MM.1S (cell line): Measurements from ENCODE around the gene PIK3C3.
A peak's percentile ranks its signal among the peaks of the same experiment; 100 is the strongest.

ENCODE experiments used
- DNase-seq: peaks from one replicate; pipeline ENCODE4 v3.0.0-alpha.2; 2015
- H2AFZ ChIP-seq: fragments of 300-600 bp; sonication (generic); 2 replicates; pipeline ENCODE4 v1.6.0; 2016; ENCODE audit warnings: antibody characterized with exemption, low read length
- H3F3A ChIP-seq: fragments of 300-600 bp; sonication (generic); 2 replicates; pipeline ENCODE4 v1.6.1; 2016; ENCODE audit warnings: mild to moderate bottlenecking, antibody characterized with exemption, low read length, moderate library complexity, mixed read lengths; ENCODE audit not compliant: insufficient read depth
- H3K27ac ChIP-seq: fragments of 300-600 bp; sonication (generic); 2 replicates; pipeline ENCODE4 v1.5.1; 2016; ENCODE audit warnings: mild to moderate bottlenecking, low read length
- H3K27me3 ChIP-seq: fragments of 300-600 bp; sonication (generic); replicated peaks from 2 replicates; pipeline ENCODE4 v1.6.0; 2016; ENCODE audit warnings: low read length; ENCODE audit not compliant: insufficient read depth
- H3K36me3 ChIP-seq: fragments of 300-600 bp; sonication (generic); replicated peaks from 2 replicates; pipeline ENCODE4 v1.6.1; 2016; ENCODE audit warnings: mild to moderate bottlenecking, low read length, mixed read lengths; ENCODE audit not compliant: insufficient read depth
- H3K4me1 ChIP-seq: fragments of 300-600 bp; sonication (generic); 2 replicates; pipeline ENCODE4 v1.6.1; 2016; ENCODE audit warnings: low read length, mixed read lengths
- H3K4me2 ChIP-seq: fragments of 300-600 bp; sonication (generic); 2 replicates; pipeline ENCODE4 v1.6.0; 2016; ENCODE audit warnings: low read depth, low read length
- H3K4me3 ChIP-seq: fragments of 300-600 bp; sonication (generic); 2 replicates; pipeline ENCODE4 v1.5.1; 2016; ENCODE audit warnings: low read length, mixed read lengths
- H3K79me2 ChIP-seq: fragments of 300-600 bp; sonication (generic); 2 replicates; pipeline ENCODE4 v1.6.1; 2016; ENCODE audit warnings: mixed run types, low read length, mixed read lengths
- H3K9ac ChIP-seq: fragments of 300-600 bp; sonication (generic); 2 replicates; pipeline ENCODE4 v1.6.1; 2016; ENCODE audit warnings: low read length, mixed read lengths
- H3K9me2 ChIP-seq: fragments of 300-600 bp; sonication (generic); replicated peaks from 2 replicates; pipeline ENCODE4 v1.6.1; 2016; ENCODE audit warnings: mild to moderate bottlenecking, low read length, mixed read lengths; ENCODE audit not compliant: insufficient read depth
- H3K9me3 ChIP-seq: fragments of 300-600 bp; sonication (generic); replicated peaks from 2 replicates; pipeline ENCODE4 v1.6.1; 2016; ENCODE audit warnings: mild to moderate bottlenecking, low read length, mixed read lengths; ENCODE audit not compliant: insufficient read depth
- H4K20me1 ChIP-seq: fragments of 300-600 bp; sonication (generic); 2 replicates; pipeline ENCODE4 v1.6.1; 2016; ENCODE audit warnings: mild to moderate bottlenecking, low read length, moderate library complexity, mixed read lengths; ENCODE audit not compliant: insufficient read depth
- EZH2 ChIP-seq: fragments of 300-600 bp; sonication (generic); optimal IDR thresholded peaks from 2 replicates; pipeline ENCODE3; 2017; ENCODE audit warnings: low read depth, mild to moderate bottlenecking, antibody characterized with exemption, low read length, mixed read lengths
- EZH2phosphoT487 ChIP-seq: fragments of 300-600 bp; sonication (generic); IDR thresholded peaks from 2 replicates; pipeline ENCODE4 v1.6.1; 2018; ENCODE audit warnings: antibody characterized with exemption, low read length
- TF ChIP-seq, protein P1 (sequence below): fragments of 300-600 bp; sonication (generic); IDR thresholded peaks from 2 replicates; pipeline ENCODE4 v1.5.1; 2016; ENCODE audit warnings: antibody characterized with exemption, low read length, mixed read lengths

Gene PIK3C3

DNA sequence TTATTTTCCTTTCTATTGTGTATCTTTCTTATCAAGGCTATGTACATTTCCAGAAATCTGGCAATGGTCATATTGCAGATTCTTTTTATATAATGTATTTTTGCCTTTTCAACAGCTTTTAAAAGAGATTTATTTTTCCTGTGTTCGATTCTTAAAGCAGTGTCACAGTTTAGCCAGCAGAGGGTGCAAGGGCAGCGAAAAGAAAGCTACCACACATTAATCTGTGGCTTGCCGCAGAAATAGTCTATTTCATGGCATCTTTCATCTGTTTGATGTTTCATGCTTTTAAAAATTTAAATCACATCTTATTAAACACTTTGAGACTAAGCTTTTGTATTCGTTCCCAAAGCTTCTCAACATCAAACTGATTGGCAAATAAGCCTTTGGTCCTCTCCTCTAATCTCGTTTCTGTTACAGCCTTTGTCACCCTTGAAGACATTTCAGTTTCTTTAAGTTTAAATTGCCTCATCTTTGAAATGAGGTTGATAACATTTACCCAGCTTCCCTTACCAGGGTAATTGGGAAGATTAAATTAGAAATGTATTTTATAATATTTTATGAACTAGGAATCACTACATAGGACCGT lies 73.3 kb downstream of the PIK3C3 start:
- H3K9me2 ChIP-seq = no peaks in the 10 kb centered on the region
- H4K20me1 ChIP-seq = no peaks in the 10 kb centered on the region
- H3K4me3 ChIP-seq = no peak overlapping the region
- no peaks in the 10 kb centered on the region for H3K4me1 ChIP-seq
- H3K27ac ChIP-seq = no peak overlapping the region
- no peaks in the 10 kb centered on the region for H3K27me3 ChIP-seq
- no peaks in the 10 kb centered on the region for H3K79me2 ChIP-seq
- H3K9ac ChIP-seq = no peak overlapping the region
- TF ChIP-seq EZH2 = no peak
- TF ChIP-seq, protein P1, sequence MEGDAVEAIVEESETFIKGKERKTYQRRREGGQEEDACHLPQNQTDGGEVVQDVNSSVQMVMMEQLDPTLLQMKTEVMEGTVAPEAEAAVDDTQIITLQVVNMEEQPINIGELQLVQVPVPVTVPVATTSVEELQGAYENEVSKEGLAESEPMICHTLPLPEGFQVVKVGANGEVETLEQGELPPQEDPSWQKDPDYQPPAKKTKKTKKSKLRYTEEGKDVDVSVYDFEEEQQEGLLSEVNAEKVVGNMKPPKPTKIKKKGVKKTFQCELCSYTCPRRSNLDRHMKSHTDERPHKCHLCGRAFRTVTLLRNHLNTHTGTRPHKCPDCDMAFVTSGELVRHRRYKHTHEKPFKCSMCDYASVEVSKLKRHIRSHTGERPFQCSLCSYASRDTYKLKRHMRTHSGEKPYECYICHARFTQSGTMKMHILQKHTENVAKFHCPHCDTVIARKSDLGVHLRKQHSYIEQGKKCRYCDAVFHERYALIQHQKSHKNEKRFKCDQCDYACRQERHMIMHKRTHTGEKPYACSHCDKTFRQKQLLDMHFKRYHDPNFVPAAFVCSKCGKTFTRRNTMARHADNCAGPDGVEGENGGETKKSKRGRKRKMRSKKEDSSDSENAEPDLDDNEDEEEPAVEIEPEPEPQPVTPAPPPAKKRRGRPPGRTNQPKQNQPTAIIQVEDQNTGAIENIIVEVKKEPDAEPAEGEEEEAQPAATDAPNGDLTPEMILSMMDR = peak; percentile 74
- no peak for TF ChIP-seq EZH2phosphoT487
- H3K4me2 ChIP-seq = no peak overlapping the region
- no peak for DNase-seq
- H3F3A ChIP-seq = 0 out of 2 replicates have a peak, but pooled peaks cover 4% of the 10 kb centered on the region
- no peaks in the 10 kb centered on the region for H3K36me3 ChIP-seq
- no peak overlapping the region for H2AFZ ChIP-seq
- H3K9me3 ChIP-seq = no peaks in the 10 kb centered on the region

DNA sequence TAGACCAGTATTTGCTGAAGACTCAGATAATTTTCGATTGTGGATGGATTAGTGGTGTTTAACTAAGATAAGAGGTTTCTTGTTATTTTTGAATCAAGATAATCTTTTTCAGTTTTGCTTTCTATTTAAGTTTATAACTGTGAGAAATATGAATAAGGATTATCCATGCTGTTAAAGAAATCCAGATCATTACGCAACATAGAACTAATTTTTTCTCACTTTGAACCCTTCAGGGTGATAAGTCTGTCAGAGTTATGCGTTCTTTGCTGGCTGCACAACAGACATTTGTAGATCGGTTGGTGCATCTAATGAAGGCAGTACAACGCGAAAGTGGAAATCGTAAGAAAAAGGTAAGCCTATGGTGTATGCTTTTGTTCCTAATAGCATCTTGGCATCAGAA lies 74.1 kb downstream of the PIK3C3 start:
- no peak overlapping the region for H3K27ac ChIP-seq
- H3K27me3 ChIP-seq = no peaks in the 10 kb centered on the region
- 0 out of 2 replicates have a peak, but pooled peaks cover 4% of the 10 kb centered on the region for H3F3A ChIP-seq
- TF ChIP-seq EZH2phosphoT487 = no peak
- TF ChIP-seq, protein P1 = no peak
- no peak for TF ChIP-seq EZH2
- no peaks in the 10 kb centered on the region for H3K9me3 ChIP-seq
- H2AFZ ChIP-seq = no peak overlapping the region
- no peak overlapping the region for H3K4me3 ChIP-seq
- H3K4me2 ChIP-seq = no peak overlapping the region
- no peaks in the 10 kb centered on the region for H3K9me2 ChIP-seq
- 0 out of 2 replicates have a peak, but pooled peaks cover 3% of the 10 kb centered on the region for H3K36me3 ChIP-seq
- DNase-seq = no peak
- no peaks in the 10 kb centered on the region for H3K79me2 ChIP-seq
- H3K9ac ChIP-seq = no peak overlapping the region
- no peaks in the 10 kb centered on the region for H4K20me1 ChIP-seq
- H3K4me1 ChIP-seq = no peaks in the 10 kb centered on the region

- Histone ChIP-seq H3K79me2 (no peaks in the 10 kb centered on the region), H3K9ac (no peak overlapping the region), H3K4me2 (no peak overlapping the region), H3K4me1 (no peaks in the 10 kb centered on the region), H3K4me3 (no peak overlapping the region), H4K20me1 (no peaks in the 10 kb centered on the region), H3K36me3 (0 out of 2 replicates have a peak, but pooled peaks cover 3% of the 10 kb centered on the region), H3K9me3 (no peaks in the 10 kb centered on the region), H3K9me2 (no peaks in the 10 kb centered on the region), H3K27me3 (no peaks in the 10 kb centered on the region), H3F3A (0 out of 2 replicates have a peak, but pooled peaks cover 2% of the 10 kb centered on the region), H2AFZ (no peak overlapping the region), H3K27ac (no peak overlapping the region)
- TF ChIP-seq, protein P1 = peak; percentile 40
- no peak for TF ChIP-seq EZH2phosphoT487
- TF ChIP-seq EZH2 = no peak
- DNase-seq = no peak
Observed at GRCh38 chr18:42030586-42031182, 75.7 kb downstream of the PIK3C3 start.
